B cell (primary cell): ENCODE measurements around the gene PDE4C. TPM values are rescaled to one million over a fixed set of nuclear protein-coding genes. Genes with fewer than 3 reads are reported as not detected.

ENCODE experiments used
- ATAC-seq: fragments of 200-7000 bp; cut with Tn5 transposase; one replicate; pipeline ENCODE4 v1.10.0; 2021; ENCODE audit warnings: low read depth, mild to moderate bottlenecking, moderate number of reproducible peaks, moderate library complexity
- CTCF ChIA-PET: fragments of 350-600 bp; sonication (Branson Sonifier 250); formaldehyde crosslinking; loops from one replicate; lab custom pipeline; 2021; ENCODE audit warnings: antibody characterized with exemption, inconsistent platforms; lab: Charles Lee
- POLR2A ChIA-PET: fragments of 350-600 bp; sonication (Branson Sonifier 250); formaldehyde crosslinking; loops from one replicate; lab custom pipeline; 2021; ENCODE audit warnings: antibody characterized with exemption; lab: Charles Lee
- DNase-seq: peaks from one replicate; pipeline ENCODE4 v3.0.0; 2013
- H2AFZ ChIP-seq: 2 replicates; pipeline ENCODE4 v1.6.1; 2012; ENCODE audit warnings: mild to moderate bottlenecking, low read depth, low read length; ENCODE audit not compliant: insufficient read depth, poor library complexity, severe bottlenecking
- H3K27ac ChIP-seq, 2 donors: 1 replicate in 1 of 2; 2 replicates in 1 of 2; pipeline ENCODE4 v1.5.1; 2012 to 2013; ENCODE audit warnings: low read length in 2 of 2, mild to moderate bottlenecking in 2 of 2, moderate library complexity in 1 of 2
- H3K27me3 ChIP-seq, 4 experiments: fragments of 200-600 bp in 1 of 4; sonication (generic) in 1 of 4; replicated peaks in 1 of 4; 1 replicate in 2 of 4; 2 replicates in 2 of 4; pipeline versions ENCODE4 v1.6.1 to v1.7.0; 2013 to 2016; ENCODE audit warnings: low read length in 3 of 4, mild to moderate bottlenecking in 2 of 4, mixed read lengths in 1 of 4, moderate library complexity in 1 of 4; ENCODE audit not compliant: insufficient read depth in 4 of 4, control insufficient read depth in 3 of 4; ENCODE audit errors: control extremely low read depth in 1 of 4
- H3K36me3 ChIP-seq, 2 experiments: replicated peaks in 1 of 2; 1 replicate in 1 of 2; 2 replicates in 1 of 2; pipeline versions ENCODE4 v1.6.1 to v1.7.1; 2013; ENCODE audit warnings: low read length in 1 of 2; ENCODE audit not compliant: insufficient read depth in 2 of 2, control insufficient read depth in 1 of 2; ENCODE audit errors: control extremely low read depth in 1 of 2, extremely low read depth in 1 of 2
- H3K4me1 ChIP-seq, 2 donors: fragments of 200-600 bp in 1 of 2; sonication (generic) in 1 of 2; 1 replicate in 1 of 2; 2 replicates in 1 of 2; pipeline versions ENCODE4 v1.5.1 to v1.6.1; 2013 to 2017; ENCODE audit warnings: low read length in 2 of 2; ENCODE audit not compliant: control insufficient read depth in 2 of 2, insufficient read depth in 2 of 2
- H3K4me2 ChIP-seq: replicated peaks from 2 replicates; pipeline ENCODE3; 2012; ENCODE audit warnings: mild to moderate bottlenecking, low read depth, low read length; ENCODE audit not compliant: poor library complexity, severe bottlenecking
- H3K4me3 ChIP-seq, 5 experiments: fragments of 200-600 bp in 1 of 5; sonication (generic) in 1 of 5; 1 replicate in 3 of 5; 2 replicates in 2 of 5; pipeline versions ENCODE4 v1.5.1 to v1.7.0; 2011 to 2016; ENCODE audit warnings: low read length in 4 of 5, mild to moderate bottlenecking in 4 of 5, low read depth in 2 of 5, control low read depth in 1 of 5, moderate library complexity in 1 of 5; ENCODE audit not compliant: insufficient read depth in 1 of 5; ENCODE audit errors: control extremely low read depth in 1 of 5, extremely low read depth in 1 of 5
- H3K79me2 ChIP-seq: fragments of 200-600 bp; sonication (generic); one replicate; pipeline ENCODE4 v1.6.0; 2016; ENCODE audit warnings: low read length; ENCODE audit not compliant: control insufficient read depth, insufficient read depth
- H3K9ac ChIP-seq: fragments of 200-600 bp; sonication (generic); 2 replicates; pipeline ENCODE4 v1.6.1; 2017; ENCODE audit warnings: mild to moderate bottlenecking, low read length, moderate library complexity
- H3K9me3 ChIP-seq, 3 donors: one replicate each; pipeline versions ENCODE4 v1.6.1 to v1.7.1; 2013; ENCODE audit warnings: low read length in 2 of 3; ENCODE audit not compliant: control insufficient read depth in 2 of 3, insufficient read depth in 1 of 3; ENCODE audit errors: control extremely low read depth in 1 of 3
- H4K20me1 ChIP-seq: 2 replicates; pipeline ENCODE4 v1.6.0; 2012; ENCODE audit warnings: mild to moderate bottlenecking, low read length; ENCODE audit not compliant: insufficient read depth, control insufficient read depth, poor library complexity, severe bottlenecking
- H3K27ac Mint-ChIP-seq: one replicate; pipeline ENCODE4 v1.8.0; 2021; ENCODE audit warnings: mixed read lengths
- H3K27me3 Mint-ChIP-seq: one replicate; pipeline ENCODE4 v1.8.0; 2021; ENCODE audit warnings: mixed read lengths
- H3K4me1 Mint-ChIP-seq: one replicate; pipeline ENCODE4 v1.8.0; 2021; ENCODE audit warnings: mixed read lengths
- H3K4me3 Mint-ChIP-seq: one replicate; pipeline ENCODE4 v1.8.0; 2021; ENCODE audit warnings: mixed read lengths
- H3K9me3 Mint-ChIP-seq: one replicate; pipeline ENCODE4 v1.8.0; 2022; ENCODE audit warnings: mixed read lengths; ENCODE audit not compliant: insufficient read depth
- EZH2 ChIP-seq: IDR thresholded peaks from 2 replicates; pipeline ENCODE4 v1.6.1; 2012; ENCODE audit warnings: borderline replicate concordance, low read depth, mild to moderate bottlenecking, moderate library complexity, low read length; ENCODE audit not compliant: insufficient read depth, poor library complexity, severe bottlenecking
- WGBS: methylation state at CpG from one replicate; pipeline ENCODE4 v1.1.5; 2013; ENCODE audit warnings: missing lambda C conversion rate; ENCODE audit not compliant: insufficient coverage; 5-methylcytosine and 5-hydroxymethylcytosine counted together
- intact Hi-C: fragments of 100-400 bp; cut with micrococcal nuclease; formaldehyde crosslinking; loops from one replicate; pipeline ENCODE4 v1.10.0; 2022
- polyA plus RNA-seq: library from polyadenylated mRNA; depleted of rRNA; stranded (reverse); fragments of >200 nt; gene quantifications from 2 replicates; pipeline ENCODE4 v1.2.3, GENCODE V29; 2012
- total RNA-seq, 2 donors: library from RNA; stranded (reverse); fragments of 120-200 nt in 1 of 2; gene quantifications; 1 replicate in 1 of 2; 2 replicates in 1 of 2; pipeline versions ENCODE4 v1.2.3 to v1.2.4, GENCODE V29; 2013 to 2022
- TF ChIP-seq, protein P1 (sequence below): fragments of 200-600 bp; IDR thresholded peaks from one replicate; pipeline ENCODE4 v1.8.0; 2022; ENCODE audit warnings: antibody characterized with exemption, mild to moderate bottlenecking

The PDE4C gene
- total and polyA plus RNA-seq, 2 donors (not counting 1 experiment from before 2014, with no cell fraction given), result not detected

DNA sequence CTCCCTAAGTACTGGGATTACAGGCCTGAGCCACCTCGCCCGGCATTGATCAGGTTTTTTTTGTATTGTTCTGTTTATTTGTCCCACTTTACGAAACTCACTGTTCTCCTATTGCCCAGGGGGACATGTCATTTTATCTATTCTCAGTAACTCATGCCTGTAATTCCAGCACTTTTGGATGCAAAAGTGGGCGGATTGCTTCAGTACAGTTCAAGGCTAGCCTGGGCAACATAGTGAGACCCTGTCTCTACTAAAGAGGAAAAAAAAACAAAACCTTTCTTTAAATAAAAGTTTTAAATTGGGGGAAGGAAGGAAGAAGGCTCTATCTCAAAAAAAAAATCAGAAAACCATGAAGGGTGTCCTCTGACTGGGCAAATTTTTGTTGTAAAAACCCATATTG lies 36.0 kb downstream of the PDE4C start:
- Mint-ChIP-seq H3K9me3 (no peaks in the 10 kb centered on the region), H3K4me3 (no peak overlapping the region), H3K4me1 (peaks cover 45% of the 10 kb centered on the region), H3K27ac (peak overlapping the region; percentile 56), H3K27me3 (no peaks in the 10 kb centered on the region)
- intact Hi-C loops, result loop anchor here (5.0 to 10.0 kb wide), 4 partner anchors 93 to 947 kb away; partner anchors contain the start of genes ELL, FCHO1, MAST3 and TMEM161A
- Histone ChIP-seq H4K20me1 (no peaks in the 10 kb centered on the region), H3K27ac (no peak overlapping the region), H3K4me2 (no peak overlapping the region), H3K79me2 (peaks cover 14% of the 10 kb centered on the region), H3K4me3 (no peak overlapping the region), H2AFZ (no peak overlapping the region), H3K36me3 (no peaks in the 10 kb centered on the region), H3K9me3 (no peaks in the 10 kb centered on the region), H3K27me3 (no peaks in the 10 kb centered on the region), H3K4me1 (peaks cover 25 to 42% of the 10 kb centered on the region in 2 donors), H3K9ac (no peak overlapping the region)
- ChIA-PET POLR2A (interaction anchor here (0.8 to 5.7 kb wide), 2 partner anchors 9 to 22 kb away, joined by 3 to 64 read pairs; no protein-coding TSS in a partner anchor), CTCF (interaction anchor here (0.7 to 6.4 kb wide), 7 partner anchors 9 to 81 kb away, joined by 3 to 105 read pairs (median 25); partner anchors contain the start of gene IFI30)
- no CpG with 5 or more reads among the region's 4 CpGs for WGBS
- ATAC-seq, result no peak
- DNase-seq, result no peak
- TF ChIP-seq EZH2, result no peak
- TF ChIP-seq, protein P1, sequence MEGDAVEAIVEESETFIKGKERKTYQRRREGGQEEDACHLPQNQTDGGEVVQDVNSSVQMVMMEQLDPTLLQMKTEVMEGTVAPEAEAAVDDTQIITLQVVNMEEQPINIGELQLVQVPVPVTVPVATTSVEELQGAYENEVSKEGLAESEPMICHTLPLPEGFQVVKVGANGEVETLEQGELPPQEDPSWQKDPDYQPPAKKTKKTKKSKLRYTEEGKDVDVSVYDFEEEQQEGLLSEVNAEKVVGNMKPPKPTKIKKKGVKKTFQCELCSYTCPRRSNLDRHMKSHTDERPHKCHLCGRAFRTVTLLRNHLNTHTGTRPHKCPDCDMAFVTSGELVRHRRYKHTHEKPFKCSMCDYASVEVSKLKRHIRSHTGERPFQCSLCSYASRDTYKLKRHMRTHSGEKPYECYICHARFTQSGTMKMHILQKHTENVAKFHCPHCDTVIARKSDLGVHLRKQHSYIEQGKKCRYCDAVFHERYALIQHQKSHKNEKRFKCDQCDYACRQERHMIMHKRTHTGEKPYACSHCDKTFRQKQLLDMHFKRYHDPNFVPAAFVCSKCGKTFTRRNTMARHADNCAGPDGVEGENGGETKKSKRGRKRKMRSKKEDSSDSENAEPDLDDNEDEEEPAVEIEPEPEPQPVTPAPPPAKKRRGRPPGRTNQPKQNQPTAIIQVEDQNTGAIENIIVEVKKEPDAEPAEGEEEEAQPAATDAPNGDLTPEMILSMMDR, result no peak

DNA sequence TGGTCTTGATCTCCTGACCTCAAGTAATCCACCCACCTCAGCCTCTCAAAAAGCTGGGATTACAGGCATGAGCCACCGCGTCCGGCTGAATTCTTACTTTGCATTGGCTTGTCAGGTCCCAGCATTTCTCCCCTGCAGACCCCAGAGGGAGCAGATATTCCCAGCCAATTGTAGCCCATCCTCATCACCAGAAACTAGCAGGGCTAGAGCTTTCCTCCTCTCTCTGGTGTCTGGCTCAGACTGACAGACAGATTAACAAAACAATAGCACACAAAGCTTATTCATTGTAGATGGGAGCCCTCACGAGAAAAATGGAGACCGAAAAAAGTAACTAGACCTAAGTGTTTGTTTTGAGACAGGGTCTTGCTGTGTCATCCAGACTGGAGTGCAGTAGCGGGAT lies 40.7 kb downstream of the PDE4C start:
- H3K4me2 ChIP-seq, result no peak overlapping the region
- Mint-ChIP-seq H3K27me3 (no peaks in the 10 kb centered on the region), H3K4me1 (peaks cover 32% of the 10 kb centered on the region), H3K9me3 (no peaks in the 10 kb centered on the region), H3K27ac (peak overlapping the region; percentile 34), H3K4me3 (no peak overlapping the region)
- peaks cover 0 to 3% of the 10 kb centered on the region in 2 experiments for H3K36me3 ChIP-seq
- no peak for ATAC-seq
- H3K4me3 ChIP-seq, result no peak overlapping the region
- no peak for TF ChIP-seq EZH2
- TF ChIP-seq, protein P1, result no peak
- H4K20me1 ChIP-seq, result no peaks in the 10 kb centered on the region
- no peaks in the 10 kb centered on the region for H3K27me3 ChIP-seq
- DNase-seq, result no peak
- no peak overlapping the region for H3K9ac ChIP-seq
- peaks cover 8% of the 10 kb centered on the region for H3K79me2 ChIP-seq
- no peak overlapping the region for H3K27ac ChIP-seq
- POLR2A ChIA-PET, result interaction anchor here (0.6 to 1.1 kb wide), 6 partner anchors 9 to 532 kb away, joined by 3 to 9 read pairs (median 4); no protein-coding TSS in a partner anchor
- peaks cover 0 to 9% (median 0%) of the 10 kb centered on the region in 3 donors for H3K9me3 ChIP-seq
- CTCF ChIA-PET, result interaction anchor here (0.6 to 2.1 kb wide), 7 partner anchors 9 to 253 kb away, joined by 3 to 5 read pairs (median 4); partner anchors contain the start of gene CCDC124
- intact Hi-C loops, result no loop called here
- no peak overlapping the region for H2AFZ ChIP-seq
- H3K4me1 ChIP-seq, result peaks cover 11 to 24% of the 10 kb centered on the region in 2 donors
- WGBS, result 98% methylated on average over 4 of the region's 6 CpGs
